Muscle of back (tissue), 11 donors: ENCODE data around the gene BCLAF1. TPM values are rescaled to one million over a fixed set of nuclear protein-coding genes. Genes with fewer than 3 reads are reported as not detected.
A peak's percentile ranks its signal among the peaks of the same experiment; 100 is the strongest.
"Not testable (repeated sequence)": the region's sequence is repeated elsewhere in the genome, so short reads cannot be mapped to it uniquely, and the experiment has no call there.

ENCODE experiments used
- DNase-seq, 3 donors: peaks; one replicate each; pipeline versions ENCODE4 v3.0.0 to v3.0.0-alpha.2; 2013
- polyA plus RNA-seq, 10 donors: library from polyadenylated mRNA; unstranded; fragments of 120-200 nt; gene quantifications; one replicate each; pipeline ENCODE4 v1.2.1, GENCODE V29; 2013; ENCODE audit not compliant: insufficient read length in 10 of 10

BCLAF1 gene
- polyA plus RNA-seq, 10 donors: 103 to 159 (median 124) TPM

DNA sequence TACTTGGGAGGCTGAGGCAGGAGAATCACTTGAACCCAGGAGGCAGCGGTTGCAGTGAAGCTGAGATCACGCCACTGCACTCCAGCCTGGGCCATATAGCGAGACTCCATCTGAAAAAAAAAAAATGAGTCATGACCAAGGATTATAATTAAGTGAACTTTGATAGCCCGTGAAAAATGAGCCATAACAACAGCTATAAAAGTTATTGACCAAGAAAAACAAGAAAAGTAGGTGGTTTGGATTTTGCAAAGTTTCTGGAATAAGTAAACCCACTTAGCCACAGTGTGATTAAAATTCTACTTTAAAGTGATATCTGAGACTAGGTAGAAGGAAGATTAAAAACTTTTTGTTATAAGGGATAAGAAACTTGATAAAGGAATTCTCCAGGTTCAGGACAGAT, 25.9 kb upstream of the BCLAF1 start:
- DNase-seq: no peak

DNA sequence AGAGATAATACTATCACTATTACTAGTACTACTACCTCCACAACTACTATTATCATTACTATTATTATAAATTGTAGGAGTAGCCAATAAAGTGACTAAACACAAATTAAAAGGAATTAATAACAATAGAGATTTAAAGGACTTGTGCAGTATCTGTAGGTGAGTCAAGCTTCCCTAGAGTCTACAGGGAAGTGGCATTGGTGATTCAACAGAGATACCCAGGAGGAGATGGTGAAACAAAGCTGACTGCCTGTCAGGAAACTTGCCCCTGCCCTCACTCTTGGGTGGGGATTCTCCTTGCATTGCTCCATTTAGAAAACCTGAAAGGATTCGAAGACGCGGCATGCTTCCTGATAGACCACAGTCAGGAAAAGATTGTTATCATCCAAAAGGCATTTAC, 23.3 kb upstream of the BCLAF1 start:
- DNase-seq: no peak

DNA sequence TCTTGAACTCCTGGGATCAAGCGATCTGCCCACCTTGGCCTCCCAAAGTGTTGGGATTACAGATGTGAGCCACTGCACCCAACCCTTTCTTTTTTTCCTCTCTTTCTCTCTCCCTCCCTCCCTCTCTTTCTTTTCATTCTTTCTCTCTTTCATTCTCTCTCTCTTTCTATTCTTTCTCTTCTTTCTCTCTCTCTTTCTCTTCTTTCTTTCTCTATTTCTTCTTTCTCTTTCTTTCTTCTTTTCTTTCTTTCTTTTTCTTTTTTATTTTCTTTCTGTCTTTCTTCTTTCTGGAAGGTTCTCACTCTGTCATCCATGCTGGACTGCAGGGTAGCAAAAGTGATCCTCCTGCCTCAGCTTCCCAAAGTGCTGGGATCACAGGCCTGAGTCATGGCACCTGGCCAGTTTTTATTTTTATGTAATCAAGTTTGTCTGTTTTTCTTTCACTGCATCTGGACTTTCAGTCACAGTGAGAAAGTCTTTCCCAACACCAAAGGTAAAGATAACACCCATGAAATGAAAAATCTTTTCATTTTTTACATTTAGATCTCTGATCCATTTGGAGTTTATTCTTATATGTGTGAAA, 20.2 kb upstream of the BCLAF1 start:
- no peak for DNase-seq

DNA sequence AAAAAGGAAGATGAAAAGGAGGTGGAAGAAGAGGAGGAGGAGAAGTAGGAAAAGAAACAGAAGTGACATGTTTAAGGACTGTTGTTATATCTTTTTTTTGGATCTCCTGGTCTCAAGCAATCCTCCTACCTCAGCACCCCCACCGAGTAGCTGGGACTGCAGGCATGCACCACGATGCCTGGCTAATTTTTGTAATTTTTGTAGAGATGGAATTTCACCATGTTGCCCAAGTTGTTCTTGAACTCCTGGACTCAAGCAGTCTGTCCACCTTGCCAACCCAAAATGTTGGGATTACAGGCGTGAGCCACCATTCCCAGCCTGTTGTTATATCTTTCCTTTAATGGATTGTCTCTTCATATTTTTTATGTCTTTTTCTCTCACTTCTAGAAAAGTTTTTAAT, 19.5 kb upstream of the BCLAF1 start:
- no peak for DNase-seq

DNA sequence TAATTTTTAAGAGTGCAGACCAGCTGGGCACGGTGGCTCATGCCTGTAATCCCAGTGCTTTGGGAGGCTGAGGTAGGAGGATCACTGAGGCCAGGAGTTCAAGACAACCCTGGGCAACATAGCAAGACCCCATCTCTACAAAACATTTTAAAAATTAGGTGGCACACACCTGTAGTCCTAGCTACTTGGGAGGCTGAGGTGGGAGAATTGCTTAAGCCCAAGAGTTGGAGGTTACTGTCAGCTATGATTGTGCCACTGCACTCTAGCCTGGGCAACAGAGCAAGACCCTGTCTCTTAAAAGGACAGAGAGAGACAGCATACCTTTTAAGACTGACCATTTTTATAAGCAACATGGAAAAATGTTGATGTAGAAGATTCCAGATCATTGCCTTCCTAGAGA, 18.8 kb upstream of the BCLAF1 start:
- not testable (repeated sequence) for DNase-seq

DNA sequence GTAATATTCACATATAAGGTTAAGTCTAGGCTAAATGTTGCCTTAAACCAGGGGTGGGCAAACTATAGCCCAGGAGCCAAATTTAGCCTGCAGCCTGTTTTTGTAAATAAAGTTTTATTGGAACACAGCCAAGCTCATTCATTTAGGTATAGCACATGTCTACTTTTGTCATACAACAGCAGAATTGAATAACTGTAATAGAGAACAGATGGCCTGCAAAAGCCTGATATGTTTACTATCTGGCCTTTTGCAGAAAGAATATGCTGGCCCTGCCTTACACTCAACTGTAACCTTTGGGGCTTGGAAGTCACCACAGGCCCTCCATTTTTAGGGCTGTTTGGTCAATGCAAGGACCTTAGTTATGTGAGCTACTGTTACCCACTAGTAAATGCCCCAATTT, 17.7 kb upstream of the BCLAF1 start:
- DNase-seq: no peak

DNA sequence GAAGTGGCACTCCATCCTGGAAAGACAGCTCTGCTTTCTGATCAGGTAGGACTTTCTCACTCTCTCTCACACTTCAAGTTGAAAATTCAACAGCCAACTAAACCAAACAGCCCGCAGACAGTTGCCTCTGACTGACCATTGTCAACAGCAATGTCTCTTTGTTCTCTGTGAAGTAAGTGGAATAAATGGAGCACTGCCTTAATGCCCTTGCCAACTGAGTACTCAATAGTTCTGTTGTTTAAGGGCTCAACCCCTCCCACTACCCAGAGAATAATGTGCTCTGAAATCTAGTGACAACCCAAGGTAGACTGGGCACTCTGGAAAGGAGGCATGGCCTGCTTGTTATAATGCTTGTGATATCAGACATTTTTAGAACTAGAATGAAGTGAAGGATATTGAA, 16.8 kb upstream of the BCLAF1 start:
- no peak for DNase-seq

DNA sequence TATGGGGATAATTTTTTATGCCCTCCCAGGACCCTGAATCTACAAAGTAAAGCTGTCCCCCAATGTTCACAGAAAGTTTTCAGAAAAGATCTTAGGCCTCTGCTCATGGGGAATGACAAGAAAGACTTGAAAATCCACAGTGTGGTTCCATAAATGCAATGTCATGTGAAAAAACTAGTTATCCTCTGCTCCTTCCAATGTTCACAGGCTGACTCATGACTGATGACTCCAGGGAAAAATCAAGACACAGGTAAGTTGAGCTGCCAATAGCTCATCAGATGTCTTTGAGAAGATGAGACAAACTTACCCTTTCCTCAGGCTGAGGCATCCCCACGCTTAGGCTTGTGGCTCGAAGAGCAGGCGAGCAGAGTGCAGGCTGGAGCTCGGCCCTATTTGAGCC, 14.8 kb upstream of the BCLAF1 start:
- no peak for DNase-seq

DNA sequence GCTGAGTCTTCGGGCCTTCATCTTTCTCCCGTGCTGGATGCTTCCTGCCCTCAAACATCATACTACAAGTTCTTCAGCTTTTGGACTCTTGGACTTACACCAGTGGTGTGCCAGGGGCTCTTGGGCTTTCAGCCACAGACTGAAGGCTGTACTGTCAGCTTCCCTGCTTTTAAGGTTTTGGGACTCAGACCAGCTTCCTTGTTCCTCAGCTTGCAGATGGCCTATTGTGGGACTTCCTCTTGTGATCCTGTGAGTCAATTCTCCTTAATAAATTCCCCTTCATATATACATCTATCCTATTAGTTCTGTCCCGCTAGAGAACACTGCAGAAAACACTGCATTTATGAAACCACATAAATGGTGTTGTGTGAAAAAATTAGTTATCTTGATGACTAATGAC, 13.9 kb upstream of the BCLAF1 start:
- DNase-seq: no peak

DNA sequence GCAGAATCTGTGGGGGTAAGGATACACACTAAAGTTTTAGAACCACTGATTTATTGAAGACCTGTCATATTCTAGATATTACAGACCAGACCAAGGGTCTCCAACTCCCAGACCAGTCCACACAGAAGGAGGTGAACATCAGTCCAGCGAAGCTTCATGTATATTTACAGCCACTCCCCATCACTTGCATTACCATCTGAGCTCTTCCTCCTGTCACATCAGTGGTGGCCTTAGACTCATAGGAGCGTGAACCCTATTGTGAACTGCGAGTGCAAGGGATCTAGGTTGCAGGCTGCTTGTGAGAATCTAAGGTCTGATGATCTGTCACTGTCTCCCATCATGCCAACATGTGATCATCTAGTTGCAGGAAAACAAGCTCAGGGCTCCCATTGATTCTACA, 5.0 kb upstream of the BCLAF1 start:
- DNase-seq: no peak

DNA sequence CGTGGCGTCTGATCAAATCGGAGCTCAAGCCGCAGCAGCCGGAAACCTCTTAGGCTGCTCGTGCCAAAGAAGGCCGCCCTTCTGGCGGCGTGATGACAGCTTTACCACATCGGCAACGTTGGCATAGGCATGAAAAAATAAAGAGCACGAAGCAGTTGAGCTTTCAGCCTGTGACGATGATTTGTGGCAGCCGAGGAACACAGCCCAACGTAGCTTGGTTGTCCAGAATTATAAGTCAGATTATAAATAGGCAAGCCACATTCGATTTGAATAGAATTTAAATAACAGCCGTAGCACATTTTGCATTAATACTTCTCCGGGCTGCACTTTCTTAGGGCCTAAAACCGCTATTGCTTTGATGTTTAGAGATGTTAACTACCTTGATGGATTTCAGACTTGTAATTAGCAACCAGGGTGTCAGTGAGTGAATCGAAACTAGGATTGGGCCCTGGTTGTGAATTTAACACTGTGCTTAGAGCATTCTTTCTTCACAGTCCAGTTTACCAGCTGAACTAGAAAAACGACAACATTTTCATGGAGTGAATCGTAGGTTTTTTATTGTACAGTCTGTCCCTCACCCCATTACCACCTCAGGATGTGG, 864 bp upstream of the BCLAF1 start:
- DNase-seq: peak; percentile 88 to 95 (median 89)

DNA sequence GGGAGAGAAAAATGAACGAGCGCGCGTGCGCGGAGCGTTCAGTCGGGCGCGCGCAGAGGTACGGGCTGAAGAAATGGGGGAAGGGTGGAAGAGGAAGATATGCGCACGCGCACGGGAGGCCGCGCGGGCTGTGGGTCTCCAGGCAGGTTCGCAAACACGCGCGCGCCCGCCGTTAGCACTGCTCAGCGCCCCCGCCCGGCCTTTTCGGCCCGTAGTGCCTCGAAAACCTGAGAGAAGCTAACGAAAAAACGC, 393 bp downstream of the BCLAF1 start:
- DNase-seq: peak; percentile 91 to 97 (median 95)

DNA sequence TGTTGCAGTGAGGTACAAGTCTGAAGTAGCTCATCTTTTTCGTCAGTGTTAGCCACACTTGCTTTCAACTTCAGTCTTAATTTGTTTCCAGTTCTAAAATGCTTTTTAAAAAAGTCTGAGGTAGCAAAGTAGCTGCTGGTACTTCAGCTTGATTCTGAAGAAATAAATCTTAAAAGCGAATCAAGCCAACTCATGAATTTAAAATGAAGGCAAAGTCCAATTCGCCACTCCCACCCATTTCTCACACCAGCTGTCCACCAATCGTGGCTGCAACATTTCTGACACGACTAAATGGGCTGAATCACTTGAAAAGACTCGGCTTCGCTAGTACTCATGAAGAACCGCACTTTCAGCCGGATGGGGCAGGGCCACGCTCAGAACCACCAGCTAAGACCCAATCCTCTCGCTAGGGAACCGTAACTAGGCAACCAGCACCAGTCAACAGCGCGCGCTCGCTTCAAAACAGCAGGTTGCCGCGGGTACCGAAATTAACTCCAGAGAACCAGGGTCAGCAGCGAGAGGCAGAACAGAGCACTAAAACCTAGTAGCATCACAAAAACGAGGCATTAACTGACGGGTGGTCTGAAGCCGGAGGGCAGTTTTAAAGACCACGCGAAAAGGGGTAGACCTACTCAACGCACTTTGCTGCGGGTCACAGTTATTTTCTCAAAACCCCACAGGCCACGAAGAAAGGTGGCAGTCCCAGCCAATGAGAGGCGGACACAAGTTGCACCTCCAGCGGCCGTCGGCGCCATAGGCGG, 900 bp downstream of the BCLAF1 start:
- peak; percentile 77 to 89 (median 84) for DNase-seq

DNA sequence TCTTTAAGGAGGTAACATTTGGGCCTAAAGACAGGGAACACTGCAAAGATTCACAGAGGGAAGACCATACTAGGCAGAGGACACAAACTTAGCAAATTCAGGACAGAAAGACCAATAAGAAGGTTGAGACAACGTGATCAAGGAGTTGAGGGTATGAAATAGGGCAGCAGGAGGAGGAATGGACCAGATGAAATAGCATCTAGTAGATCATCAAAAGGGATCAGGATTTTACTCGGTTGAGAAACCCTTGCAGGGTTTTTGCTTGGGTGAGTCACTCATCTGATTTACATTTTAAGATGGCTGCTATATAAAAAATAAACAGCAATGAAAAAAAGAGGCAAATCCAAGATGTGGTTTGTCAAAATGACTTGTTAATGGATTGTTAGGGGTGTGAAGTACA, 4.7 kb downstream of the BCLAF1 start:
- no peak for DNase-seq

DNA sequence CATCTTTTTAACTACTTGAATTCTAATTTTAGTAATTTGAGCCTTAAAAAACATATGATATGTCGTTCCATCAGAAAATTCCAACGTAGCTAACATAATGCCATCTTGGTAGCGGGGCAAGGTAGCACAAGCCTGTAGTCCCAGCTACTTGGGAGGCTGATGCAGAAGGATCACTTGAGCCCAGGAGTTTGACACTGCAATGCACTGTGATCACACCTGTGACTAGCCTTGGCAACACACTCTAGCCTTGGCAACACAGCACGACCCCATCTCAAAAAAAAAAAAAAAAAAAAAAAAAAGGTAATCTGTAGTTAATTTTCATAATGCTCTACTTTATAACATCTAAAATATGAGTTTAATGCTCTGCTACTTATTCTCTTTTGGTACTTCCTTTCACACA, 6.7 kb downstream of the BCLAF1 start:
- DNase-seq: no peak

DNA sequence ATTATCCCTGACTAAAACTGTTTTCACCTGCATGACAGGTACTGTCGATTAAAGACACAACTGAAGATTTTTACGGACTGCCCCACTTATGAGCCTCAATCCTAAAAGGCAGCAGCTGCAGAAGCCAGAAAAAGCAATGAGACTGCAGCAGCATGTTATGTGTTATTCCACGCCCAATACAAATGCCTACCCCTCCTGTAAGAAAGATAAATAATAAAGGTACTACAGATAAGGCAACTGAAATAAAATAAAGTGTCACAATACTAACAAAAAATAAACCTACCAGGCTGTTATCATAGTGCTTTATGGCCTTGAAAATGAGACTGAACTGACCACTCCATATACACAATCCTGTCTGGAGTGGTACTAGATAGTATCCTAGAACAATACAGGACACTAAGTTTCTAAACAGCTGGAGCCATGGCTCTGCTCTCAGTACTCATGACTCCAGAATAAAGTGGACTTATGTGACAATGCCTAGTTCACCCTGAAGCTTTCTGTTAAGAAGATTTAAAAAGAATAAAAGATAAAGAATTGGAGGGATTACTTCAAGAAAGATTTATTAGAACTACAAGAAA, 9.5 kb downstream of the BCLAF1 start:
- no peak for DNase-seq

DNA sequence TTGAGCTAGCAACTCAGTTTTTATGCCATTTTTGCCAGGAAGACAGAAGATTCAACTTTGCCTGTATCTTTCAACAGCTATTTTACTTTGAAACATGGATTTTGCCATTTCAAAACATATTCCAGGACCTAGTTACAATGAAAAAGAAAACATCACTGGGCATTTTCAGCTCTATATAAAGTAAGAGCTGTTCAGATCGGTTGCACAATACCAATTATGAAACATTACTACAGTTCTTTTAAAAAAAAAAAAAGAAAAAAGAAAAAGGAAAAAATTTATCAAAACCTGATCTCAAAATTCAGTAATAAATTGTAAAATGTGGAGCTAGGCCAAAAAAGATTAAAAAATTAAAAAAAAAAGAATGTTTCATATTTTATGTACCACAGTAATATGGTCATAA, 15.6 kb downstream of the BCLAF1 start:
- no peak for DNase-seq

DNA sequence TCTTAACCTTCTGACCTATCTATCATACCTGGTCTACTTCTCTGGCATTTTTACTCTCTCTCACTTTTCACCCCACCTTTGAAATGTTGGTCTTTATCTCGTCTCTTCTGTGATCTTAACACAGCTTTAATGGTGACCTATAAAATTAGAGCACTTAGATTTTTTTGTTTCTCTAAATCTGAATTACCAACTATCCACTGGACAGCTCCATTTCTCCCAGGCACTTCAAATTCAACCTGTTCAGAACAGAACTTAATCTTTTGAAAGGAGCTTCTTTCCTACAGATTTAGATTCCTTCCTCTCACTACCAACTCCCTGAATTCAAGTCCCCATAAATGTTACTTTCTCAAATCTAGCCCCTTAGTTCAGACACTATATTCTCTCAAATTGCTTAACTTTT, 24.5 kb downstream of the BCLAF1 start:
- DNase-seq: no peak

DNA sequence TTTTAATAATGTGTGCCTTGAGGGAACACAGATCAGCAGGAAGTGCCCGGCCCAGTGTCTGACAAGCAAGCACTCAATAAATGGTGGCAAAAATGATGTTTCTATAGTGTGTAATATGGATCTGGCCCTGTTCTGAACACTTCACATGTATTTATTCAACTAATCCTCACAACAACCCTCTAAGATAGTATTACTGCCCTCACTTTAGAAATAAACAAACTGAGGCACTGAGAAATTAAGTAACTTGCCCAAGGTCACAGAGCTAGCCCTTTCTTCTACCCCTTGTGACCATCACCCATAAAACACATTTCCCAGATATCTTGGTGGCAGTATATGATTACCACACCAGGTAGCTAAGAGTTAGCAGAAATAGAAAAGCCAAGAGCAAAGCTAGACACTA, 26.7 kb downstream of the BCLAF1 start:
- no peak for DNase-seq

DNA sequence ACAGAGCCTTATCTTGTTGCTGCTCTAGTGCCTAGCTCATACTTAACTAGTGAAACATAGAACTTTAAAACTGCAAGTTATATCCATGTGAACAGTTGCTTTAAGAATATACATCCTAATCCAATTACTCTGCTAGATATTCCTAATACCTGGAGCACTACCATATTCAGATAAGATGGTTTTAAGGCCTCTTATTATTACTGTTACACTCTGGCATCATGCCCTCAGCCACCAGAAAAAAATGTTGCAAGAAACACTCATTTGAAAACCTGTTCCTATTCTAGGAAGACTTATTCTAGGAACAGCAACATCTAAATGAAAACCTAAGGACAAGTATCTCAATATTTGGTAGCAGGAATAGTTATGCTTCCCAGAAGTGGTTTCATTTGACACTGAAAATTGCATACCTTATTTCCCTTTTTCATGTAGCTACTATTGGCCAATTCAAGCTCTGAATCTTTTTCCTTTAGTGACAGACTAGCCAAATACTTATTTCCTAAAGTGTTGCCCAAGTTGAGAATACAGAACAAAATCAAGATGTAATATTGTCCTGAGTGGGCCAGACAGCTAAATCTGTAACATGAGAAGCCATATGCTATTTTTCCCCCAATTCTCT, 34.7 kb downstream of the BCLAF1 start:
- DNase-seq: no peak

DNA sequence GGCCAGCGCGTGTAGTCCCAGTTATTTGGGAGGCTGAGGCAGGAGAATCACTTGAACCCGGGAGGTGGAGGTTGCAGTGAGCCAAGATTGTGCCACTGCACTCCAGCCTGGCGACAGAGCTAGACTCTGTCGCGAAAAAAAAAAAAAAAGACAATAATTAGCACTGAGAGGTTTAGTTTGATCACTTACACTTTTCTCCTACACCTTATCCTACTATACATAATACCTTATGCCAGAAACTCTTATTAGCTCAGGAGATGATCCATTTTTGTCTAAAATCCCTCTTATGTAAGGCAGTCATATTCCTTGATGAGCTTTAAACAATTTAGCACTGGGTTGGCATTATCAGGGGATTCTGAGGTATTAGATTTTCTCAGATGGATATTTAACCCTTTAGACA, 35.9 kb downstream of the BCLAF1 start:
- DNase-seq: no peak

DNA sequence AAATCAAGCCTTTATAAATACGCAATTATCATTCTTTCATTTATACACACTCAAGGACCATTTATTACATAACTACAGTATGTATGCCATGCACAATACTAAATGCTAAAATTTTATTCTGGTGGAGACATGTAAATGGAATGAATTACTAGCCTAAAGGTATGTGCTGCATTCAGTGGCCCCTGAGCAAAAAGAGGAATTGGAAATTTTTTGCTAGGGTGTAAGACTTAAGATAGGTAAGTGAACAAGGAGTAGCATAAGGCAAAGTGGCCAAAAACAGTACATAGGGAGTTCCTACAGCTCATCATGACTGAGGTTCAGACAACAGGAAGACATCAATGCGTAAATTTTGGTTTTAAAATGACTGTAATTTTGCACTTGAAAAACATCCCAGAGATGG, 37.2 kb downstream of the BCLAF1 start:
- no peak for DNase-seq

DNA sequence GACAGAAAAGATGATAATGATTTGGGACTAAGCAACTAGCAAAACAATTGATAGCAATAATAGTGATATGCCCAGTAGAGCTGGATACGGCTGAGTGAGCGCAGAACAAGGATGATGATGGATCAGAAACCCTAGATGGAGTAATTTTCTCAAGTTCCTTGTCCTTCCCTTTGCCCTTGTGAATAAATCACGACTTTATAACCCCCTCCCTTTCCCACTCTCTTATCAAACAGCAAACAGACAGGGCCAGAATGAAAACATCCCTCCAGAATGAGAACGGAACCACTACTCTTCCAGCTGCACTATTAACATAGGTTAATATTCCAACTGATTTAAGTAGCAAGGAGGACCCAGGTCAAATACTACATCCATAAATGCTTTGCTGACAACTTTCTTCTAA, 38.3 kb downstream of the BCLAF1 start:
- DNase-seq: no peak
